Smooth muscle cell (in vitro differentiated cells): ENCODE results near the gene CCSER1. TPM values are rescaled to one million over a fixed set of nuclear protein-coding genes. Genes with fewer than 3 reads are reported as not detected.

Experiments used
- DNase-seq: peaks from one replicate; lab custom pipeline; 2025; ENCODE audit not compliant: unreplicated experiment; lab: John Stamatoyannopoulos, UW
- H2AFZ ChIP-seq: fragments of 200-600 bp; sonication (generic); 2 replicates; pipeline ENCODE4 v1.6.0; 2016; ENCODE audit warnings: antibody characterized with exemption, low read depth, mild to moderate bottlenecking
- H3F3A ChIP-seq: fragments of 200-600 bp; sonication (generic); 2 replicates; pipeline ENCODE4 v1.6.0; 2017; ENCODE audit warnings: antibody characterized with exemption, low read depth
- H3K27ac ChIP-seq: fragments of 200-600 bp; sonication (generic); 2 replicates; pipeline ENCODE4 v1.5.1; 2016; ENCODE audit warnings: low read depth, mild to moderate bottlenecking
- H3K27me3 ChIP-seq: fragments of 200-600 bp; sonication (generic); 2 replicates; pipeline ENCODE4 v1.6.1; 2016; ENCODE audit warnings: low read depth, mild to moderate bottlenecking
- H3K36me3 ChIP-seq: fragments of 200-600 bp; sonication (generic); 2 replicates; pipeline ENCODE4 v1.5.1; 2016; ENCODE audit warnings: low read depth
- H3K4me1 ChIP-seq: fragments of 200-600 bp; sonication (generic); 2 replicates; pipeline ENCODE4 v1.5.1; 2016; ENCODE audit warnings: low read depth
- H3K4me2 ChIP-seq: fragments of 200-600 bp; sonication (generic); 2 replicates; pipeline ENCODE4 v1.6.0; 2016; ENCODE audit warnings: mild to moderate bottlenecking
- H3K4me3 ChIP-seq: fragments of 200-600 bp; sonication (generic); 2 replicates; pipeline ENCODE4 v1.5.1; 2016; ENCODE audit warnings: mild to moderate bottlenecking
- H3K79me2 ChIP-seq: fragments of 200-600 bp; sonication (generic); 2 replicates; pipeline ENCODE4 v1.6.0; 2016; ENCODE audit warnings: low read depth, mild to moderate bottlenecking
- H3K9ac ChIP-seq: fragments of 200-600 bp; sonication (generic); 2 replicates; pipeline ENCODE4 v1.6.0; 2016; ENCODE audit warnings: low read depth
- H3K9me3 ChIP-seq: fragments of 200-600 bp; sonication (generic); replicated peaks from 2 replicates; pipeline ENCODE4 v1.5.1; 2016; ENCODE audit warnings: low read depth
- H4K20me1 ChIP-seq: fragments of 200-600 bp; sonication (generic); 2 replicates; pipeline ENCODE4 v1.6.0; 2016; ENCODE audit warnings: low read depth
- WGBS: methylation state at CpG from one replicate; pipeline ENCODE4 v1.1.7; 2016; ENCODE audit warnings: low lambda C conversion rate; 5-methylcytosine and 5-hydroxymethylcytosine counted together
- polyA plus RNA-seq: library from polyadenylated mRNA; unstranded; fragments of >200 nt; fragmentation: Nextera tagmentation; extraction: Ambion mirVana; gene quantifications from 2 replicates; pipeline ENCODE4 v1.2.1, GENCODE V29; 2016
- total RNA-seq: library from RNA; depleted of rRNA; stranded (reverse); fragments of >200 nt; gene quantifications from 2 replicates; pipeline ENCODE4 v1.2.3, GENCODE V29; 2014
- TF ChIP-seq, protein P1 (sequence below): fragments of 200-600 bp; sonication (generic); IDR thresholded peaks from 2 replicates; pipeline ENCODE4 v1.5.1; 2017; ENCODE audit warnings: borderline replicate concordance, mild to moderate bottlenecking, antibody characterized with exemption; ENCODE audit not compliant: insufficient read depth, poor library complexity, severe bottlenecking

Gene CCSER1
- total and polyA plus RNA-seq, 2 experiments from 2014 or later: 0.76 TPM; not detected in 1

DNA sequence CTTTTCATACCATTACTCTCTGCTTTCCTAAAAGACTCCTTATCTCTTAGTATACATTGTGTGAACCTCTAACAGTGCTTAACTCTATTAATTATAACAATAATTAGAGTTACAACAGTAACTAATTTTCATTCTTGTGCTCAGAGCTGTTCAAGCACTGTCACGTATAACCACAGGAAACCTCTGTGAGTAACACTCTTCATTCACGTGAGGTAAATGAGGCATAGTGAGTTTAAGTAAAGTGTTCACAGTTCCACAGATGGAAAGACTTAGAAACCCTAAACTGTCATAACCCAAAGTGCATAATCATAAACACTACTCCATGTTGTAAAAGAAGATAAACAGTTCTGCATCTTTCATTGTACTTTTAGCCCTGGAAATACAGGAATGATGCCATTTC is 222.4 kb downstream of the CCSER1 start:
- Histone ChIP-seq H3K36me3 (no peaks in the 10 kb centered on the region), H2AFZ (no peak overlapping the region), H3K27me3 (no peaks in the 10 kb centered on the region), H3K9ac (no peak overlapping the region), H3K4me1 (no peaks in the 10 kb centered on the region), H3K9me3 (no peaks in the 10 kb centered on the region), H3K4me2 (no peak overlapping the region), H3K79me2 (no peaks in the 10 kb centered on the region), H3K4me3 (no peak overlapping the region), H3K27ac (no peak overlapping the region), H4K20me1 (no peaks in the 10 kb centered on the region), H3F3A (no peaks in the 10 kb centered on the region)
- WGBS: 69% methylated on average over 2 of the region's 2 CpGs
- TF ChIP-seq, protein P1, sequence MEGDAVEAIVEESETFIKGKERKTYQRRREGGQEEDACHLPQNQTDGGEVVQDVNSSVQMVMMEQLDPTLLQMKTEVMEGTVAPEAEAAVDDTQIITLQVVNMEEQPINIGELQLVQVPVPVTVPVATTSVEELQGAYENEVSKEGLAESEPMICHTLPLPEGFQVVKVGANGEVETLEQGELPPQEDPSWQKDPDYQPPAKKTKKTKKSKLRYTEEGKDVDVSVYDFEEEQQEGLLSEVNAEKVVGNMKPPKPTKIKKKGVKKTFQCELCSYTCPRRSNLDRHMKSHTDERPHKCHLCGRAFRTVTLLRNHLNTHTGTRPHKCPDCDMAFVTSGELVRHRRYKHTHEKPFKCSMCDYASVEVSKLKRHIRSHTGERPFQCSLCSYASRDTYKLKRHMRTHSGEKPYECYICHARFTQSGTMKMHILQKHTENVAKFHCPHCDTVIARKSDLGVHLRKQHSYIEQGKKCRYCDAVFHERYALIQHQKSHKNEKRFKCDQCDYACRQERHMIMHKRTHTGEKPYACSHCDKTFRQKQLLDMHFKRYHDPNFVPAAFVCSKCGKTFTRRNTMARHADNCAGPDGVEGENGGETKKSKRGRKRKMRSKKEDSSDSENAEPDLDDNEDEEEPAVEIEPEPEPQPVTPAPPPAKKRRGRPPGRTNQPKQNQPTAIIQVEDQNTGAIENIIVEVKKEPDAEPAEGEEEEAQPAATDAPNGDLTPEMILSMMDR: no peak
- DNase-seq: no peak

DNA sequence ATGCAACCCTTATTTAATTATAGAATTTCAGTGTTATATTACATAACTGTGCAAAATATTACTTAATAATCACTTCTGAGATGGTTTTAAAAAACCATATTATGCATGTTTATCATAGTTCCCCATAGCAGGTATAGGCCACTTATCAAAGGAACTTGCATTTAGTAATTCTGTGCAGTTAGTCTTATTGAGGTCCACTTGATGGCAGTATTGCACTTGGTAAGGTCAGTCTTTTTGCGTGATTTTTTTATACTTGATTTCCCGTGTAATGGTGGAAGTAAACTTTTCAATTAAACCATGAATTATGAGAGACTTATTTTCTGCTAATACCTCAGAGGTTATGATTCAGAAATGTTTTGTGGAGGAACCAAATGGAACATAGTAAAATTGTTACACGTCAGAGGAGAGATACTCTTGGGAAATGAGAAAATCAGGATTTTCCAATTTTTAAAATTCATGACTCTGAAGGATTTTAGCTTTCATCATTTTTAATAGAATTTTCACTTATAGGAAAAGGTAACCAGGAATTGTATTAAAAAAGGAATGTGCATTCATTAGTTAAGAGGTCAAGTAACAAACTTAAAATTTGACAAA is 230.0 kb downstream of the CCSER1 start:
- TF ChIP-seq, protein P1: peak; percentile 56
- no peaks in the 10 kb centered on the region for H3K9me3 ChIP-seq
- DNase-seq: no peak
- H3K79me2 ChIP-seq: no peaks in the 10 kb centered on the region
- H3K4me1 ChIP-seq: no peaks in the 10 kb centered on the region
- no peaks in the 10 kb centered on the region for H3F3A ChIP-seq
- no peaks in the 10 kb centered on the region for H4K20me1 ChIP-seq
- H3K4me2 ChIP-seq: peak overlapping the region; percentile 71
- H2AFZ ChIP-seq: peak overlapping the region; percentile 86
- 31% methylated on average over 3 of the region's 3 CpGs for WGBS
- H3K4me3 ChIP-seq: peak overlapping the region; percentile 31
- H3K36me3 ChIP-seq: no peaks in the 10 kb centered on the region
- H3K27ac ChIP-seq: no peak overlapping the region
- no peak overlapping the region for H3K9ac ChIP-seq
- peaks cover 6% of the 10 kb centered on the region for H3K27me3 ChIP-seq

DNA sequence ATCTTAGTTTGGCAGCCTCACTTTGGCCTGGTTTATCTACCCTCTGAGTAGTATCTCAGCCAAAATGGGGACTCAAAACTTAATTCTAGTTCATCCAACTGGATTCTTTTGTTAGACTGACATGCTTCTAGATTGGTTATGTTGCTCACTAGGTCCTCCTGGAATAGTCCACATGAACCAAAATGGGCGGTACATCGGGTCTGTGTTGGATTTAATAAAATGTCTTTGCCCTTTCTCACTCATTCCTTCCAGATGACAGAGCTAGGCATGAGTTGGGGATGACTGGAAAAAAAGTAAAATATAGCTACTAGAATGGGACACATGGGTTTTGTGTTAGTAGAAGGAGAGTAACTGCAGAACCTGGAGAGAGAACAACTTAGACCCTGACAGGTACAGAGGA is 247.9 kb downstream of the CCSER1 start:
- DNase-seq: no peak
- Histone ChIP-seq H3K27ac (no peak overlapping the region), H2AFZ (no peak overlapping the region), H4K20me1 (no peaks in the 10 kb centered on the region), H3K36me3 (no peaks in the 10 kb centered on the region), H3K27me3 (no peaks in the 10 kb centered on the region), H3K4me1 (no peaks in the 10 kb centered on the region), H3K9ac (no peak overlapping the region), H3K79me2 (no peaks in the 10 kb centered on the region), H3K9me3 (no peaks in the 10 kb centered on the region), H3F3A (no peaks in the 10 kb centered on the region), H3K4me3 (no peak overlapping the region), H3K4me2 (no peak overlapping the region)
- TF ChIP-seq, protein P1: no peak
- 81% methylated on average over 2 of the region's 2 CpGs for WGBS

DNA sequence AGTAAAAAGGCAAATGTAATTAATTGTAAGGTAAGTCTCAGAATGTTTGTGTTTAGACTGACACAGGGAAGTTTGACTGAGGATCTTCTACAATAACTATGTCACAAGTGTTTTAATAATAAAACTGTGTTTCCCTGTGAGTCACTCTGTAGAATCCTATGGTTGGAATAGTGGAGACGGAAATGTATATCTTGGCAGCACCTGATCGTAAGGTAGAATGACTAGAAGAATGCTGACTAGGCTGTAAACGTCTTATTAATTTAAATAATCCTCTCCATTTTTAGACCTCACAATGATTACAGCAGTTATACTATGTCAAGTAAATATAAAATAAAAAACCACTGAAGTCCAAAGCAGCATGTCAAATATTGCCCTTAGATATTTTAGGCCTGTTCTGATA is 266.0 kb downstream of the CCSER1 start:
- Histone ChIP-seq H3K4me1 (no peaks in the 10 kb centered on the region), H3K4me3 (no peak overlapping the region), H3K9me3 (no peaks in the 10 kb centered on the region), H3K27ac (no peak overlapping the region), H3K79me2 (no peaks in the 10 kb centered on the region), H2AFZ (no peak overlapping the region), H3K36me3 (no peaks in the 10 kb centered on the region), H3K4me2 (no peak overlapping the region), H3K27me3 (no peaks in the 10 kb centered on the region), H3F3A (no peaks in the 10 kb centered on the region), H3K9ac (no peak overlapping the region), H4K20me1 (no peaks in the 10 kb centered on the region)
- TF ChIP-seq, protein P1: no peak
- no peak for DNase-seq
- 88% methylated on average over 3 of the region's 3 CpGs for WGBS
